Measurements from ENCODE around the gene KLHL29.

KLHL29 gene

DNA sequence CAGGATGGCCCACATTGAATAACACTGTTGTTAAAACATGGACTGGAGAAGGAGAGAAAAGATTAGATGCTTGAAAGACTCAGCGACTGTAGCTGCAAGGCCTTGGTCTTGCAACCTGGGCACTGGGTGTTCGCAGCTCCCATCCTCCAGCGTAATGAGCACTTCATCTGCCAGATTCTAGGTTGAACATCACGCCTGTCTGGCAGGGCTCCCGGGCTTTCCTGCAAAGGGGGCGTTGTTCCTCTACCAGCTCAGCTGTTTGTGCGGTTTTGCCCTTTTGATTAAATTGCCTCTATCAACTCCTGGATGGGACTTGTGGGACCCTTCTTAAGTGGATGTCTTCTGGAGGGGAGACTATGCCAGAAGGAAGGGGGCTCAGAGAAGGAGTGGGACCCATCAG is 215.4 kb downstream of the KLHL29 start:
- DNase-seq: no peak

DNA sequence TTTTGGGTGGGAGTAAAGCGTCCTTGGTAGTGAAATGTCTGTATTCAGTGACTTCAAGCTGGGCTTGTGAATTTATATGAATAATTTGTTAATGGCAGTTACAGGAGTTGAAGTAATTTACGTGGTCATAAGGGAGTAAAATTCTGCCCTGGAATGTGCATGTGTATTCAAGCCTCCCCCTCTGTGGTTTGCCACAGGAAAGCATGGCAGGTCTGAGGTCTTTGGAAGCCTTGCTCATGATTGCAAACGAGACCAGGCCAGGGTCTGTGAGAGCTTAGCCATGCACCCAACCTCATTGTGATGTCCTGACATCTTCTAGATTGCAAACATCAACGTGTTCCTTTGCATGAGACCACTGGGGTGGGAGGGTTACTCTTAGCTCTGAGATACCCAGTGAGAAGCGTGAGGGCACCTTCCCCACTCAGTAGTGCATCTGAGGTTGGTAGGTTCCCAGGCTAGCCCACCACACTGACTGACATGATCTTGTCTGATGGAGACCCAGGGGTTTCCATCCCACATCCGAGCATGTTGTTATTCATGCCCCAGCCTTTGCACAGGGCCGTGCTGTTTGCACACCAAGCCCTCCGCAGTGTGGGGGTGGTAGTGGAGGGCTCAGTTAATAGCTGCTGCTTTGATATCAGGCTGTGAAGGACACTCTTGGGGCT is 216.5 kb downstream of the KLHL29 start:
- DNase-seq: peak; percentile 72

DNA sequence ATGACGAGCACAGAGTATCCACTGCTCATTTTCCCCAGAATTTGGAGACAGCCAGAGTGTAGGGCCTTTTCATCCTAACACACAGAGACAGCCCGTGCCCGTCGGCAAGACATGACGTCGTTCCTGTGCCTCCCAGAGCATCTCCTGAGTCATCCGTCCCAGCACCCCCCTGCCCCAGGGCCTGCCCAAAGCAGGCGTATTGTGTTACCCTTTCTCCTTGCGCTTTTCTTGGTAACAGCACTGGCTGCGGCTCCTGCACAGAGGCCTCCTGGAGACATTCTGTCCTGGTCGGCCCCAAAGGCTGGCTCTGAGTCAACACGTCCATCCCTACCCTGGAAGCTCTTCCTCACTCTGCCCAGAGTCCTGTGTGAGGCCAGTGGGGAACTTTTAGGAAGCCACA is 217.1 kb downstream of the KLHL29 start:
- DNase-seq: peak; percentile 85

DNA sequence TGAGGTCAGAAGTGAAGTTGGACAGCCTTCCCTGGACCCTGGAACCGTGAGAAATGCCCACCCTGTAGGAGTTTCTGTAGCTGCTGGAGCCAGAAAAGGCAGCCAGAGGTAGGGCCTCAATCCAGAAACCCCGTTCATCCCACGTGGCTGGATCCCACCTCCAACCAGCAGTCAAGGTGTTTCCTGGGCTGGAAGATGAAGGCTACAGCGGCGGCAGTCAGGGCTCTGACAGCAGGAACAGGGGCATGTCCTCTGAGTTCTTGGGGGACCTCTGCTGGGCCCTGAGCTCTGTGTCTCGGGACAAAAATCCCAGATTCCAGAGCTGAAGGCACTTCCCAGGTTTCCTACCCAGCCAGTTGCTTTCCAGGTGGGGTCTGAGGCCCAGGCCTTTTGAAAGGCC is 218.2 kb downstream of the KLHL29 start:
- DNase-seq: no peak

DNA sequence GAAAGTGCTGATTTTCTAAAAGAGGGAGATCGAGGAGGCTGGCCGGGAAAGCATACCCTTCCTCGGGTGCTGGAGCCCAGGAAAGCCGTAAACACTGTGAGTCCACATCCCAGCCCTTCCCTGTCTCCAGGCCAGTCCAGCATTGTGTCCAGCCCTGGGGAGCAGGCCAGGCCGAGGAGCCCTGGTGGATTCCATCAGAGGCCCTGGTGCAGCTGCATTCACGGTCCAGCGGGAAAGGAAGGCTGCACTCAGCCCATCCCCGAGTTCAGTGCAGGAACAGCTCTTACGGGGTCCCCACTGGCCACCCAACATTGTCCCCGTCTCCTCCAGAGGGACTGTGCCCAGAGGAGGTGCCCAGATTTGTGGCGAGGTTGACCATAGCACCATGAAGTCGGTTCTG is 218.6 kb downstream of the KLHL29 start:
- DNase-seq: no peak

DNA sequence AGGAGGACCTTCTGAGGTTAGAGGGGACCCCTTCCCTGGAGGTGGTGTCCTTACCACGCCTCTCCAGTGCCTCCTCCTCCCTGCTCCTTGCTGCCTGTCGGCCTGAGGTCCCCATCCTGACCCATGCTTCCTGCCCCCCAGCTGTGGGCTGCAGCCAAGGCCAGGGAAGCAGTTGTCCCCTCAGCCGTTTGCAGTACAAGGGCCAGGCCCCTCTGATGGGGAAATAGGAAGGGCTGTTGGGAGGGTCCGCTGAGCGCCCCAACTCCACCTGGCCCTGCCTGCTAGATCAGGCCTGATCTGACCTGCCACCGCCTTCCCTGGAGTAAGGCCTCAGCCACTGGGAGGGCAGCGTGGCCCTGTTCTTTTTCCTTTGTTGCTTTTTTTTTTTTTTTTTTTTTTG is 219.8 kb downstream of the KLHL29 start:
- no peak for DNase-seq

DNA sequence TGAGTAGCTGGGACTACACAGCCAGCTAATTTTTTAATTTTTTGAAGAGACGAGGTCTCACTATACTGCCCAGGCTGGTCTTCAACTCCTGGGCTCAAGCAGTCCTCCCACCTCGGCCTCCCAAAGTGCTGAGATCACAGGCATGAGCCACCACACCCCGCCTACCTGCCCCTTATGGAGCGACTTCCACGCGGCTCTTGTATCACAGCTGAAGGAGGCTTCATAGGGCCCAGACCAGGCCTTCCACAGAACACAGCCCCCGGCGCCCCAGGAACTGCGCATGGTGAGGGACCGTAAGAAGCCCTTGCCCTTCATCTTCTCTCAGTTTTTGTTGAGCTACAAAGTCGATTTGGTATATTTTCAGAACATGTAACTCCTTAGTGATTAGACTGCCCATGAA is 220.3 kb downstream of the KLHL29 start:
- DNase-seq: no peak

DNA sequence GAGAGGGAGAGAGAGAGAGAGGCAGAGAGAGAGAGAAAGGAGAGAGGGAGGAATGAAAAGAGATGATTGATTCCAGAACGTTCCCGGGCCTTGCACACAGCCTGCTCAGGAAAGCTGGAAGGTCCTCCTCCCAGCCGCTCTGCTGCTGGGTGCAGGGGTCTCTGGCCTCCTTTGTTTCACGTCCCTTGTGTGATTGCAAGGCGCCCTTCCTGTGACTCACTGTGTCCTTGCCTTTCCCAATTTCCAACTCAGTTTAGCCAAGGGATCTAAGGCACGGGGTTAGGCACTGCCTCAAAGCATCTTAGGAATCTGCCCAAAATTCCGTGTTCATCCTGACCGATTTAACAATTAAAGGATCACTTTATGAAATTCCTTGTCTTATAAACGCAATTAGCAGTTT is 221.2 kb downstream of the KLHL29 start:
- no peak for DNase-seq

DNA sequence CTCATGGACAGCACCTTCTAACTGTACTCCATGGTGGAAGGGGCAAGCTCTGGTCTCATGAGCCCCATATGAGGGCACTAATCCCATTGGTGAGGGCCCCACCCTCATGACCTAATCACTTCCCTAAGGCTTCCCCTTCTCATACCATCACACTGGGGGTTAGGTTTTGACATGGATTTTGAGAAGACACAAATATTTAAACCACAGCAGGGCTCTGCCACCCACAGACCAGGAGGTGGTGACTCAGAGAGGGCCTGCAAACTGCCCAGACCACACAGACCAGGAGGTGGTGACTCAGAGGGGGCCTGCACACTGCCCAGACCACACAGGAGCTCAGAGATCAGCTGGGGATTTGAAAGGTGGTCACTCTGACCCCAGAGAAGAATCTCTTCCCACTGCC is 222.0 kb downstream of the KLHL29 start:
- DNase-seq: peak; percentile 71

DNA sequence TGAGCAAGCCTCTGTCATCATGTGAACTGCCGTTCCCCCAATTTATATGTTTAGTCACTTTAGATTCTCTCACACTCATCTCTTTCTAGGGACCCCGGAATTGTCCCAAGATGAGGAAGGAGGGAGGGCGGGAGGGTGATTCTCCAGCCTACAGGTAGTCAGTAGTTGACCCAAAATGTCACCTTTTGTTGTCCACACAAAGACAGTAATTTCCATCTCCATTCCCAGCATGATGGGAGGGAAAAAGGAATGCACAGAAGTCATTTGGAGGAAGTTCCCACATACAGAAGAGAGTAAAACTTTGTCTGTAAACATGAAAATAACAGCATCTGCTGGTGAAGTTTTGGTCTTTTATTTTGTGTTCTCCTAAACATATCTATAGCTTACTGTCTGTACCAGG is 222.9 kb downstream of the KLHL29 start:
- no peak for DNase-seq

DNA sequence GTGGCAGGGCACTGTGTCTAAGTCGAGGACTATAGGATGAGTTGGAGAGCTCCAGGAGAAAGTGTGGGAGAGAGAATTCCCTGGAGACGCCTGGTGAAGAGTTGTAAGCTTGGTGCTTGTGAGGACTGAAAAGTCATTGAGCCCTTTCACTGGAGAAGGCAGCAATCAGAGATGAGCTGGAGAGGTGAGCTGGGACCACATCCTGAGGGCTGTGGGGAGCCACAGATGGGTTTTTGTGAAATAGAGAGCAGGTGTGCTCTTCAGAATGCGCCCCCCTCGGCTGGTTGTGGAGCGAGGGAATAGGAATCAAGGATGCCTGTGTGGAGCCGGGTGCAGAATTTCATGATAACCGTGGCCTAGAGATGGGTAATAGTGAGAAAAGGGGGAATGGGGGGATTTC is 224.3 kb downstream of the KLHL29 start:
- DNase-seq: no peak

DNA sequence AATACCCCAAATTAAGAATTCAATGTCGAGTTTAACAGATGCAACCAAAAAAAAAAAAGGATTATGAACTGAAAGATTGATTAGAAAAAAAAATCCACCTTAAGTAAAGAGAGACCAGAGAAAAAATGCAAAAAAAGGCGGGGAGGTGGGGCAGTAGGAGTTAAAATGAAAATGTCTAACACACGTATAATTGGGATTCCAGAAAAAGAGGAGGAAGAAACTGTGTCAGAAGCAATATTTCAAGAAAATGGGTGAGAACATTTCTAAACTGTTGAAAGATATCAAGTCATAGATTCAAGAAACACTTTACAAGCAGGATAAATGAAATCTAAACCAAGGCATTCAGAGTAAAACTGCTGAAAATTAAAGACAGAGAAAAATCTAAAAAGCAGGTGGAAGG is 226.9 kb downstream of the KLHL29 start:
- DNase-seq: no peak

DNA sequence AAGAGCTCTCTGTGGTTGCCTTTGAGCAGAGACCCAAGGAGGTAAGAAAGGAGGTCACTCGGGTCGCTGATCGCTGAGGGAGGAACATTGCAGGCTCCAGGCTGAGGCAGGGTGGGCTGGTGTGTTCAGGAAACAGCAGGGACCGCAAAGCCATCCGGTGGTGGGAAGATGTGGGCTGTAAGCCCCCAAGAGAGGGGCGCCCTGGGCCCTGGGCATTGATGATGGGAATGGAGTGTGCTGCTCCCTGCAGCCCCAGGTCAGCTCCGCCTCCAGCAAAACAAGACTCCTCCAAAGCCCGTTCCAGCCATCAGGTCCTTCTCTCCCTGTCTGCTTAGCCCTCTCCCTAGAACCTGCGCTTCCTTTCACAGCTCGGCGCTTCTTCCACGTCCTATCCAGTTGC is 229.7 kb downstream of the KLHL29 start:
- no peak for DNase-seq

DNA sequence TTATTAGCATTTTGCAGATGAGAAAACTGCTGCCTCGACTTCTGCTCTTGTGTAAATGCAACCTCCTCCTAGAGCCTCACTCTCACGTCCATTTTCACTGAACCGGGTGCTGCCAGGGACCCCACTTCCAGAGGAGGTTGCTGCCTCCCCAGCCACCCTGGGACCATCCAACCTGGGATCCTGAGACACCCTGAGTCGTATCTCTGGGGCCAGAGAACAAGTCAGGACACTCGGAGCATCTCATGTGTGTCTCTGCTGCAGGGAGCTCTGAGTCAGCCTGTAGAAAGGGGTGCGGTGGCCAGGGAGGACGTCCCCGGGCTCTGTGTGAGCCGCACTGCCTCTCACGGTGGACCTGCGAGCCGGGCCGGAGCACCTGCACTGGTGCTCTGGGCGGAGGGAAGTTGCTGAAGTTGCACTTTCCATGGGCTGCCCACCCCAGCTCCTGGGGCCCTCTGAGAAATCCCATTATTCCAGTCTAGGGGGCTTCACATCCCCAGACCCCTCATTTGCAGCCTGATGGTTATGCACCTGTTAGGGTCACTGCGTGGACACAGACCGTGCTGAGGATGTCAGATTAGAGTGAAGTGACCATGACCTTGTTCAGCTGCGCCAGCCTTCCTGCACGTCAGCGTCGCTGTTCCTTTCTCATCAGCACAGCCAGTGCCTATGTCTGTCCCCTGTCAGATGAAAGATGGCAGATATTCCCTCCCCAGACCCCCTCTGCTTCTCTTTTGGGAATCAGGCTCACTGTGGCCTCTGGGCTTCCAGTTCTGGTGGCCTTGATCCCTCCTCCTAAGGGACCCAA is 230.4 kb downstream of the KLHL29 start:
- no peak for DNase-seq

DNA sequence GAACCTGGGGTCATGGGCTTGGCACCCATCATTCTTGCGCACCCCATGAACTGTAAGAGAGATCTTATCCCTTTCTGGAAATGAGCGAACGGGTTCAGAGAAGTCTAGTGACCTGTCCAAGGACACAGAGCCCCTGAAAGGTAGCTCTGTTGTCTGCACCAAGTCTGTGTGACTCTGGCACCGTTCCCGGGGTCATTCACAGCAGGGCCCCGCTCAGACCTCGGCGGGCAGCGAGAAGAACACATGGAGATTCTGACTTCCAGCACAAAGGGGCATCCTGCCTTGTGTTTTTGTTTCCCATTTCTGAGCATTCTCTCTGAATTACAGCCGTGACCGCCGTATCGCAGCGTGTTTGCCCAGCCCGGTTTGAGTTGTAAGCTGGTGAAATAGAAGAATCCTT is 231.7 kb downstream of the KLHL29 start:
- no peak for DNase-seq

DNA sequence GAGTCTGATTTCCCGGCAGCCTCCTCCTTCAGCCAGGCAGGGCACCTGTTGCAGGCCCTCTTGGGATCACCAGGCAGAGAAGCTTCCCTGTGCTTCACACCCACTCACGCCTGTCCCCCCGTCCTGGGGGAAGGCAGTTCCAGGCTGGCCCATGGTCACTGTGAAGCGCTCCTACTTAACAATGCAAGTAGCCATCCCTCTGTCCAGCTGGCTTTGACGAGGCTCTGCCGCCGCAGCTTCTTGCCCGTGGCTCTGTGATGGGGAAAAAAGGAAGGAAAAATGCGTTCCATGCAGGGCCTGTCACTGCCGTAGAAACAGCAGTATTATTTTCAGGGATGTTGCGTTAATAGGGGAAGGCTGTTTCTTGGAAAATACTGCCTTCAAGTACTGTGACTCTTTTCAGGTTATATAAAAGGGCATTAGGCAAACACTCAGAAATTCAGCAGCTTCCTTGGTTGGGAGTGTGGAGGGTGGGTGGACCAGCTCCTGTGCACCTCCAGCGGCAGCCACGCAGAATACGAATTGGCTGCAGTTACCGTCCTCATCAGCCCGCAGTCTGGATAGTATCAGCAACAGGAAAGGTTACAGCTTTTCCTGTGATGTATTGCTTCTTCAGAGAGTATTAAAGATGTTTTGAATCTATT is 232.3 kb downstream of the KLHL29 start:
- peak; percentile 72 for DNase-seq

DNA sequence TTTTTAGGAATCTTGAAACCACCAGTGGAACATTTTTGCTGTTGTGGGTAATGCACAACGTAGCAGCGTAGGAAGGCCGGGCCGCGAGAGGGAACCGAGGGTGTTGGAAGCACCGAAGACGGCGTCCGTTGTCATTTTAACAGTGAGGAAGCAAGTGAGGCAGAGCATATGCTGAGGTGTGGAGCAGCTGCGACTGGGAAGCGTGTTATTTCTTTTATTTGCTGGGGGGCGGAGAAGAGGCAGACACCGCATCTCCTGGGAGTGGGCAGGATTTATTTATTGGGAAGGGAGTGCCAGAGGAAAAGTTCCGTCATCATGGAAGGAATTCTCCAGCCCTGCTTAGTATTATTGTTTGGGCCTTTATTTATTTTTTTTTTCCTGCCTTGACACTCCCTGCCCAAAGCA is 232.8 kb downstream of the KLHL29 start:
- no peak for DNase-seq

DNA sequence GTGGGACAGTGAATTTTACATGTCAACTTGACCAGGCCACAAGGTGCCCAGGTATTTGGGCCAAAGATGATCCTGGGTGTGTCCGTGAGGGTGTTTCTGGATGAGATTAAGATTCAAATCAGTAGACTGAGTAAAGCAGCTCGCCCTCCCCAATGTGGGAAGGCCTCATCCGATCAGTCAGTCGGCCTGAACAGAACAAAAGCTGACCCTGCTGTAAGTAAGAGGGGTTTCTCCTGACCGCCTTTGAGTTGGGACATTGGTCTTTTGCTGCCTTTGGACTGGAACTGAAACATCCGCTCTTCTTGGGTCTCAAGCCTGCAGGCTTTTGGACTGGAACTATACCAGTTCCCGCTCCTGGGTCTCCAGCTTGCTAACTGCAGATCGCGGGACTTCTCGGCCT is 233.3 kb downstream of the KLHL29 start:
- DNase-seq: no peak

DNA sequence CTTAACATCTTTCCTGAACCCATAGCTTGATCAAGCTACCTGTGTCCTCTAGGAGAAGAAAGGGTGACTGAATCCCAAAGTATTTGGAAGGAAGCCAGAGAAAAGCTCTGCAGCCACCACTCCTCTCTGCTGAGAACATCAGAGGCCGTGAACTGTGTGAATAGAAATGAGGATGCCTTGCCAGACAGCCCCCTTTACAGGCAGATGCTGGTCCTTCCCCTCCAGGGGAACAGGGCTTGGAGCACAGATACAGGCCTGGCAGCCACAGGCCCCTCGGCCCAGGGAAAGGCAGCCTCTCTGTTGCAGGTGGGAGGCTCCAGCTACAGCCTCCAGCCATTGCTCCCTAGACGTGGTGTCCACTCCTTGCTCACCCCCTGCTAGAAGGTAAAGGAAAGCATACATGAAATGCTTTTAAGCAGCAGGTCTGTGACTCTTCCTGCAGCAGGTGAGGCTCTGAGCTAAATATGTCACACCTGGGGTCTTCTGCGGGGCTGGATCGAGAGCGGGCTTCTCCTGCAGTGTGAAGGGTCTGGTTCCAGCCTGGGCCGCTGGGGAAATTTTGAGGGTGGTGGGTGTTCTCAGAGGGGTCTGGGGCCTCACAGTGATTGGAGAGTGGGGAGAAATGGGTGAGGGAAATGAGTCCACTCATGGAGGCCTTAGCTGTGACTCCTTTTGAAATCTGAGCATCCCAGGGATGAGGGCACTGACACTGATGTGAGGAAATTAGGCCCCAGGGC is 234.0 kb downstream of the KLHL29 start:
- peak; percentile 66 for DNase-seq

DNA sequence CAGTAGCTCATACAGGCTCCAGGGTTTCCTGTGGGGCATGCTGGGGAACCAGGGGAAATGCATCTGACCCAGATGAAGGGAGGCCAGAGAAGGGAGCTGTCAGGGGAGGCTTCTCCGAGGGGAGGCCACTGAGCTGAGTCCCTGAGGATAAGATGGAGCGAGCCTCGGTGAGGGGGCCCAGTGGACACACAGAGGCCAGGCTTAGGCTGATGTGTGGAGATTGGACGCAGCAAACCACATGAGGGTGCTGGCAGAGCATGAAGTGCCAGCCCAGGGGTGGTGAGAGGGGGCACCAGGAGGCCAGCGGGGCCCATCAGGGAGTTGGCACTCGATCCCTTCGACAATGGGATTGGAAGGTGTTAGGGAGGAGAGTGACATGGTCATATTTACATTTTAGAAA is 235.0 kb downstream of the KLHL29 start:
- DNase-seq: no peak

DNA sequence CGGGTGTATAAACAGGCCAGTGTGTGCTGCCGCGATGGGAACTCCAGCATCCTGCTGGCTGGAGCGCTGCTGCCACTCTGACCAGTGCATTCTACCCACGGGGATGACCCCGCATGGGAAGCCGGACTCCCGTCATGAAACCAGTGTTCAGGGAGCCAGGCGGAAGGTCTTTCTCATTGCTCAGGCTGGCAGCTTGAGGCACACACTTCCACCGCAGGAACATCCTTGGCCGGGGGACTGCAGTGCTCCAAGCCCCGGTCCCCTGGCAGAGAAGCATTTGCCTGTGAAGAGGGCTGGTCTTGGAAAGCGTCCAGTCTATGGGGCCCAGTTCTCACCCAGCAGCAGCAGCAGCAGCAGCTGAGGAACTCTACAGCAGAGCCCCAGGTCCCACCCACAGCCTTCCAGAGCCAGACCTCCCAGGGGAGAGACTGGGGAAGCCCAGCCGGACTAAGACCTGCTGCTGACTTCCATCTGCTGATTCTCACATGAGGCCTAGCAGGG is 235.9 kb downstream of the KLHL29 start:
- DNase-seq: peak; percentile 52

DNA sequence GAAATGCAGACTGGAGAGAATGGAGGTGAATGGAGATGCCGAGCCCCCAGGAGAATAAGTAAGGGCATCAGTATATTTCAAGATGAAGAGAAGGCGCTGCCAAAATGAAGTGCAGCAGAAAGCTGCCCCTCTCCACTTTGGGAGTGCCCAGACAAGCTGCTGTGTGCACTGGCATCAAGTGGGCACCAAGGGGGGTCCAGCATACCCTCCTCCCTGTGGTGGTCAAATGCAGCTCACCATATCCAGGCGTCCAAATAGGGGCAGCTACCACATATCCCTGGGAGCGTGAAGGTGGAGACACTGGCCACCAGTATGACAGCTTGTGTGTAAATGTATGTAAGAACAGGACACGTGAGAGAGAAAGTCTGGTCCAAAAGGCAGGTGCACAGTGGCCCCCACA is 236.6 kb downstream of the KLHL29 start:
- DNase-seq: no peak

DNA sequence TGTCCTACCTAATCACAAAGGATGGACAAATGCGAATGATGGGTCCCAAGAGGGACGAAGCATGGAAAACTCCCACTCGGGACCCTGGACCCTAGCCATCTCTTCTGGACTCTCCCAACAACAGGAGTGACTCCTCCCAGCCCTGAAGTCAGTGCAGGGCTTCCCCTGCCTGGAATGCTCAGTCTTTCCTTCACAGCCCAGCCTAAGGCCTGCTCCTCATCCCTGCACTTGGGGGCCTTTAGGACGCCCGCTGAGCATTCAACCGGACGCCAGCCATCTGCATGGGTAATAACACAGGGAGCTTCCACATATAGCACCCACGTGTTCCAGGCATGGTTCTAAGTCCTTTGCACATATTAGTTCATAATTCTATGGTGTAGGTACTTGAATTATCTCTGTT is 237.5 kb downstream of the KLHL29 start:
- no peak for DNase-seq

All from fibroblast of skin of right biceps (primary cell).